Adipocyte (in vitro differentiated cells): ENCODE results near the gene CDYL.

ENCODE experiments used
- DNase-seq: peaks from one replicate; pipeline ENCODE4 v3.0.0-alpha.2; 2015; ENCODE audit warnings: low read depth
- H3K27me3 ChIP-seq: replicated peaks from 2 replicates; pipeline ENCODE4 v1.7.0; 2013; ENCODE audit warnings: mild to moderate bottlenecking, low read length, moderate library complexity; ENCODE audit not compliant: control insufficient read depth, insufficient read depth
- H3K36me3 ChIP-seq: 2 replicates; pipeline ENCODE4 v1.7.0; 2013; ENCODE audit warnings: low read length, mild to moderate bottlenecking, moderate library complexity; ENCODE audit not compliant: control insufficient read depth, insufficient read depth, severe bottlenecking
- H3K4me1 ChIP-seq: 2 replicates; pipeline ENCODE4 v1.7.0; 2013; ENCODE audit warnings: mild to moderate bottlenecking, low read length, moderate library complexity; ENCODE audit not compliant: control insufficient read depth, insufficient read depth
- H3K4me3 ChIP-seq: 2 replicates; pipeline ENCODE4 v1.7.0; 2013; ENCODE audit warnings: mild to moderate bottlenecking, low read length, moderate library complexity
- H3K9ac ChIP-seq: 2 replicates; pipeline ENCODE4 v1.7.0; 2013; ENCODE audit warnings: mild to moderate bottlenecking, low read length, moderate library complexity
- H3K9me3 ChIP-seq: 2 replicates; pipeline ENCODE4 v1.7.0; 2013; ENCODE audit warnings: mild to moderate bottlenecking, low read length, moderate library complexity; ENCODE audit not compliant: control insufficient read depth

CDYL gene

GRCh38 chr6:4902363-4902762 is 126.2 kb downstream of the CDYL start:
- H3K36me3 ChIP-seq = peaks cover 17% of the 10 kb centered on the region
- no peak overlapping the region for H3K9ac ChIP-seq
- no peaks in the 10 kb centered on the region for H3K9me3 ChIP-seq
- no peaks in the 10 kb centered on the region for H3K27me3 ChIP-seq
- H3K4me1 ChIP-seq = no peaks in the 10 kb centered on the region
- H3K4me3 ChIP-seq = no peak overlapping the region
- no peak for DNase-seq

- Histone ChIP-seq H3K9me3 (no peaks in the 10 kb centered on the region), H3K4me3 (no peak overlapping the region), H3K27me3 (no peaks in the 10 kb centered on the region), H3K9ac (no peak overlapping the region), H3K4me1 (no peaks in the 10 kb centered on the region), H3K36me3 (peaks cover 15% of the 10 kb centered on the region)
- DNase-seq = no peak
Measured at GRCh38 chr6:4903121-4903520, 126.9 kb downstream of the CDYL start.

GRCh38 chr6:4903751-4904370 is 127.7 kb downstream of the CDYL start:
- Histone ChIP-seq H3K4me3 (no peak overlapping the region), H3K9ac (no peak overlapping the region), H3K27me3 (no peaks in the 10 kb centered on the region), H3K9me3 (no peaks in the 10 kb centered on the region), H3K4me1 (no peaks in the 10 kb centered on the region), H3K36me3 (peaks cover 11% of the 10 kb centered on the region)
- no peak for DNase-seq

- H3K9ac ChIP-seq = no peak overlapping the region
- no peak overlapping the region for H3K4me3 ChIP-seq
- no peaks in the 10 kb centered on the region for H3K4me1 ChIP-seq
- H3K9me3 ChIP-seq = no peaks in the 10 kb centered on the region
- no peaks in the 10 kb centered on the region for H3K27me3 ChIP-seq
- DNase-seq = no peak
- H3K36me3 ChIP-seq = peaks cover 16% of the 10 kb centered on the region
Measured at GRCh38 chr6:4904461-4905025, 128.3 kb downstream of the CDYL start.

- Histone ChIP-seq H3K9ac (no peak overlapping the region), H3K9me3 (no peaks in the 10 kb centered on the region), H3K4me1 (no peaks in the 10 kb centered on the region), H3K4me3 (no peak overlapping the region), H3K36me3 (peaks cover 24% of the 10 kb centered on the region), H3K27me3 (no peaks in the 10 kb centered on the region)
- no peak for DNase-seq
Measured at GRCh38 chr6:4905826-4906225, 129.6 kb downstream of the CDYL start.

- Histone ChIP-seq H3K9ac (no peak overlapping the region), H3K9me3 (no peaks in the 10 kb centered on the region), H3K4me3 (no peak overlapping the region), H3K36me3 (peaks cover 24% of the 10 kb centered on the region), H3K4me1 (no peaks in the 10 kb centered on the region), H3K27me3 (no peaks in the 10 kb centered on the region)
- DNase-seq = no peak
Measured at GRCh38 chr6:4906293-4907276, 130.4 kb downstream of the CDYL start.

- Histone ChIP-seq H3K9me3 (no peaks in the 10 kb centered on the region), H3K4me3 (no peak overlapping the region), H3K9ac (no peak overlapping the region), H3K4me1 (no peaks in the 10 kb centered on the region), H3K36me3 (peaks cover 21% of the 10 kb centered on the region), H3K27me3 (no peaks in the 10 kb centered on the region)
- no peak for DNase-seq
Measured at GRCh38 chr6:4907602-4908001, 131.4 kb downstream of the CDYL start.

- Histone ChIP-seq H3K27me3 (no peaks in the 10 kb centered on the region), H3K9ac (no peak overlapping the region), H3K36me3 (peaks cover 17% of the 10 kb centered on the region), H3K9me3 (no peaks in the 10 kb centered on the region), H3K4me1 (no peaks in the 10 kb centered on the region), H3K4me3 (no peak overlapping the region)
- no peak for DNase-seq
Measured at GRCh38 chr6:4908062-4908461, 131.9 kb downstream of the CDYL start.

- H3K4me1 ChIP-seq = no peaks in the 10 kb centered on the region
- peaks cover 16% of the 10 kb centered on the region for H3K36me3 ChIP-seq
- no peak overlapping the region for H3K4me3 ChIP-seq
- H3K9ac ChIP-seq = no peak overlapping the region
- no peaks in the 10 kb centered on the region for H3K9me3 ChIP-seq
- no peak for DNase-seq
- H3K27me3 ChIP-seq = no peaks in the 10 kb centered on the region
Measured at GRCh38 chr6:4909063-4909706, 133.0 kb downstream of the CDYL start.

- no peaks in the 10 kb centered on the region for H3K9me3 ChIP-seq
- peaks cover 6% of the 10 kb centered on the region for H3K4me1 ChIP-seq
- no peak for DNase-seq
- H3K27me3 ChIP-seq = no peaks in the 10 kb centered on the region
- no peak overlapping the region for H3K9ac ChIP-seq
- H3K36me3 ChIP-seq = peaks cover 16% of the 10 kb centered on the region
- no peak overlapping the region for H3K4me3 ChIP-seq
Measured at GRCh38 chr6:4910037-4910760, 134.0 kb downstream of the CDYL start.
